ENCODE data around the gene HYAL1.
"Not testable (repeated sequence)": the region's sequence is repeated elsewhere in the genome, so short reads cannot be mapped to it uniquely, and the experiment has no call there.

Gene HYAL1

DNA sequence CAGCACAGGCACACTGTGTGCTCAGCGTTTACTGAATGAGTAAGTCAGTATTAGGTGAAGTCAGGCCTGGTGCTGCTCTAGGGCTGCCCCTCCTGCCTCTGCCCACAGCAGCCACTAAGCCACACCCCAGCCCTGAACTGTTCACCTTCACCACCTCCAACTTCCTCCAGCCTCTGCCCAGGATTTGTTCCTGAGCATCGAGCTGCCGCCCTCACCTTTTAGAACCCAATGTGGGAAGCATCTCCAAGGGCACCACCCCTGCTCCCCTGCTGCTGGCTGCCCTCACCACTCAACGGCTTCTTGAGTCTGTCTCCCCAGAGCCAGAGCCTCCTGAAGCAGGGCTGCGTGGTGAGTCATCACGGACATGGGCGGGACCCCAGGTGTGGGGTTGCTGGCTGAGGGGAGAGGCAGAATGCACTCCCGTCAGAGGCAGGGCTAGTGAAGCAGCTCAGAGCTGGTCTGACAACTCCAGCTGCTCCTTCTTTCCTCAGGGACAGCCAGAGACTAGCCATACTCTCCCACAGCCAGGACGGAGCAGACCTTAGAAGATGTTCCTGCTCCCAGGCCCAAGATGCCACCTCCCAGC is 13.4 kb upstream of the HYAL1 start:
- DNase-seq: no peak

DNA sequence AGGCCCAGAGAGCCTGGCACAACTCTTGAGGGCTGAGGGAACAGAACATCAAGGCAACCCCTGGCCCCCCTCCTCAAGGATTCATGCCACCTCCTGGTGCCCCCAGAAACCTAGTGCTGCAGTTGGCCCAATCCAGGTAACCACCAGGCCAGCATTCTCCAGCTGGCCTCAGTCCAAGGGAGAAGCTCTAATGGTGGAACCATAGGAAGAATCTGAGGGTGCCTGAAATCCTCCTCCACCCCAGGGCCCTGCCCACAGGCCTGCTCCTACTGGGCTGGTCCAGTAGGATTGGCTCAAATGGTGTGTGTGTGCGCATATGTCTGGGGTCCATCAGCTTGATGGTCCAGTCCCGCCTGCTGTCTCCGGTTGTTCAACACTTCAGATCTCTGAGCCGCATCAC is 11.4 kb upstream of the HYAL1 start:
- no peak for DNase-seq

DNA sequence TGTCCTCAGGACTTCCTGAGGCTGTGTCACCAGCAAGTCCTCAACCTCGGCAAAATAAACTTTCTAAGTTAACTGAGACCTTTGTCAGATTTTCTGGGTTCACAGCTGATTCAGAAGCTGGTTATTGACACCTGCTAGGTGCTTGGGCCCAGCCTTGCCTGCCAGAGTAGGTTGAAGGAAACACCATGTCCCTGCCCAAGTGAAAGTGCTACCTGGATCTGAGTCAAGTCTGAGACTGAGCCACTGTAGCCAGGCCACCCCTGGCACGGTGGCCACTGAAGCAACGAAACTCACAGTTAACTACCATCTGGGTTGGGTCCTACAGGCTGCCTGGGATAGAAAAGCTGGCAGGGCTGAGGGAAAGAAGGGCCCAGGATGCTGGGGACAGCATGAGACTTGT is 11.0 kb upstream of the HYAL1 start:
- no peak for DNase-seq

DNA sequence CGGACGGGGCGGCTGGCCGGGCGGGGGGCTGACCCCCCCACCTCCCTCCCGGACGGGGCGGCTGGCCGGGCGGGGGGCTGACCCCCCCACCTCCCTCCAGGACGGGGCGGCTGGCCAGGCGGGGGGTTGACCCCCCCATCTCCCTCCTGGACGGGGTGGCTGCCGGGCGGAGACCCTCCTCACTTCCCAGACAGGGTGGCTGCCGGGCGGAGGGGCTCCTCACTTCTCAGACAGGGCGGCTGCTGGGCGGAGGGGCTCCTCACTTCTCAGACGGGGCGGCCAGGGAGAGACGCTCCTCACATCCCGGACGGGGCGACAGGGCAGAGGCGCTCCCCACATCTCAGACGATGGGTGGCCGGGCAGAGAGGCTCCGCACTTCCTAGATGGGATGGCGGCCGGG is 8.7 kb upstream of the HYAL1 start:
- DNase-seq: not testable (repeated sequence)

DNA sequence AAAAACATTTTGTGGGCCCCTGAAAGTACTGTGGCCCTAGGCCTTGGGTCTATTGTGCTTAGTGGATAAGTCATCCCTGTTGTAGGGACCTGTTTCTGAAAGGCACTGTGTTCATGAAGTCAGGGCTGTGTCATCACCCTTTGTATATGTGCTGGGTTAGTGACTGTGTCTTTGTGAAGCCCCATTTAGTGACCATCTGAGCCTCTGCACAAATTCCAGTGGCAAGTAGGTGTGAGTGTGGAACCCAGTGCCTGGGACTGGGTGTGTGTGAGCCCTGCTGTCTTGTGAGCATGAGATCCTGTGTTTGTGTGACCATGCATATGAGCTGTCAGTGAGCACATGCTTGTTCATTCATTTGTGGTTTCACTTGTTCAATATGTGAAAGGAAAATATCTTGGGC is 1.2 kb upstream of the HYAL1 start:
- DNase-seq: no peak

DNA sequence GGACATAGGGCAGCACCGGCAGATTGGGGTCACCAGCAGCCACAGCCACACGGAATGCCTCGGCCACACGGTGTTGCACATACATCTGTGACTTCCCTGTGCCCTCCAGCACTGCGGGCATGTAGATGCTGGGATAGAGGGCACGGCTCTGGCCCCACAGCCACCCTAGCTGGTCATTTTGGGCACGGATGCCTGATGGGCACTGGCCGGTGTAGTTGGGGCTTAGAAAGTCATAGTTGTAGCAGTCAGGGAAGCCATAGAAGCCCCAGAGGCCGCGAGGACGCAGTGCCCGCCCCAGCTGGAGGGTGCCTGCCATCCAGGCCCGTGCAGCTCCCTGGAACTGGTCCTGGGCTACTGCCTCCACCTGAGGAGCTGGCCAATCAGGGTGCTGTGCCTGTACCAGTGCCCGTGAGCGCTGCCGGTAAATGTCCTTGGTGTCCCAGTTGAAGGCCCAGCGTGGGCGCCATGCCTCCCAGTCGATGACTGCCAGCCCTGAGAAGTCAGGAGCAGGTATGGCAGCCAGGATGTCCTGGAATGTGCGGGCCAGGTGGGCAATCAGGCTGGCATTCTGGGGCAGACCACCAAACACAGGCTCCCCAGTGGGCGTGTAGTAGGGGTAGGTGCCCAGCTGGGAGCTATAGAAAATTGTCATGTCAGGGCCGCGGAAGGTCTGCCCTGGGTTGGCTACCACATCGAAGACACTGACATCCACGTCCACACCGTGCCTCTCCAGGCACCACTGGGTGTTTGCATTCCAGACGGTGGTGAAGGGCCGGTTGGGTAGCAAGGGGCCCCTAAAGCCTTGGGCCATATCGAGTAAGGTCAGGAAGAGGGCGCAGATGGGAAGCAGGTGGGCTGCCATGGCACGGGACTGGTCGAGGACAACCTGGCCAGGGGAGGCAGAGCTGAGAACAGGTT is 1.0 kb downstream of the HYAL1 start:
- DNase-seq: no peak

DNA sequence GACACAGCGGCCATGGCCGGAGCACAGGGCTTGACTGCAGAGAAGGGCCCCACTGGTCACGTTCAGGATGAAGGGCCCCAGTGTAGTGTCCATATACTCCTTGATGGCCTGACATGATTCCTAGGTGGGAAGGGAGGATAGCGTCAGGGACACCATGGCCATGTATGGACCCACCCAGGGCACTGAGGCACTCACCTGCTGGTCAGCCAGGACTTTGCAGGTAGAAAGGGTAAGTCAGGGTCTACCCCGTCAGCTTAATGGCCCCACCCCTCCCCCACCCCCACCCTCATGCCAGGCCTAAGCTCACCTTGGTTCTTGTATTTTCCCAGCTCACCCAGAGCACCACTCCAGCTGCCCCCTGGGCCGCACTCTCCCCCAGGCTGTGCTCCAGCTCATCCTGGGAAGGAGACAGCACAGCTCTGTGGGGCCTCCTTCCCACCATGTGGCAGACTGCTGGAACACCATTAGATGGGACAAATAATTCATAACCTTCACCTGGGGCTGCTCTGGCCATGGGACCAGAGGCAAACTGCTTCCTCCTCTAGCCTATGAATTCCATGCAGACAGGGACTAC is 2.6 kb downstream of the HYAL1 start:
- DNase-seq: no peak

DNA sequence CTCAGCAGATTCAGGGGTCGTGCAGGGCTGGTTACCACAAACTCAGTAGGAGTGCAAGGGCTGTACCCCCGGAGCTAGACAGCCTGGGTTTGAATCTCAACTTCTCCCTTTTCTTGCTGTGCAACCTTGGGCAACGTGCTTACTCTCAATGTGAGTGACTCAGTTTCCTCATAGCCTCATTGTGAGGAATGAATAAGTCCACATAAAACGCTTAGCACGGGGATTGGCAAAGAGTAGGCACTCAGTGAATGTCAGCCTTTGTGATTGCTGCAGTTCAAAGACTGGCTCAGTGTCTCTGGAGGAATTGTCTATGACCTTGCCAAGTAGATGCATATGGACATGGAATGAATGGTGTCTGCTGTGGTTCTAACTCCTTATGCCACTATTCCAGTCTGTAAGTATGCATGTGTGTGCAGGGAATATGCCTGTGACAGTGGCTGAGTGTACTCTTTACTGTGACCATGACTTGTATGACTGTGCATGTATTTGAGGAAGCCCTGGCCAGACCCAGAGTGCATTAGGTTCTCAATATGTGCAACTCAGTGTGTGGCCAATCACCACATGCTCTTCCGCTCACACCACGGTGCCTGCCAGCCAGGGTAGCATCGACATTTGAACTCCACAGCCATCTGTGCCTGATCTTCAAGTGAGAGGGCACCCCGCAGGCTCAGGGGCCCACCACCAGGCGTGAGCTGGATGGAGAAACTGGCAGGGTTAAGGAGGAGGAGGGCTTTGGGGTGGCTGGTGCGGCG is 3.3 kb downstream of the HYAL1 start:
- DNase-seq: peak in 1 of 2 experiments; percentile 20

DNA sequence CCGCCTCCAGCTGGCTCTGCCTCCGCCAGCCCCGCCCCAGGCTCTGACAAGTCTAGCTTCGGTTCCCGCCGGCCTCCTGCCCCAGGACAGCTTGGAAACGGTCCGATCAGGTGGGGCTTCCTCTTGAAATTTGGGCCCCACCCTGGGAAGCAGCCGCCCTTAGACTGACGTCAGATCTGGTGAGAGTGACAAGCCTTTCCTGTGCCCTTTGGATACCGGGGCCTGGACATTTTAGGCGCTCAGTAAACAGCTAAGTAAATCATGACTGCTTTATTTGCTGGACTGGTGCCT is 3.8 kb downstream of the HYAL1 start:
- no peak for DNase-seq

DNA sequence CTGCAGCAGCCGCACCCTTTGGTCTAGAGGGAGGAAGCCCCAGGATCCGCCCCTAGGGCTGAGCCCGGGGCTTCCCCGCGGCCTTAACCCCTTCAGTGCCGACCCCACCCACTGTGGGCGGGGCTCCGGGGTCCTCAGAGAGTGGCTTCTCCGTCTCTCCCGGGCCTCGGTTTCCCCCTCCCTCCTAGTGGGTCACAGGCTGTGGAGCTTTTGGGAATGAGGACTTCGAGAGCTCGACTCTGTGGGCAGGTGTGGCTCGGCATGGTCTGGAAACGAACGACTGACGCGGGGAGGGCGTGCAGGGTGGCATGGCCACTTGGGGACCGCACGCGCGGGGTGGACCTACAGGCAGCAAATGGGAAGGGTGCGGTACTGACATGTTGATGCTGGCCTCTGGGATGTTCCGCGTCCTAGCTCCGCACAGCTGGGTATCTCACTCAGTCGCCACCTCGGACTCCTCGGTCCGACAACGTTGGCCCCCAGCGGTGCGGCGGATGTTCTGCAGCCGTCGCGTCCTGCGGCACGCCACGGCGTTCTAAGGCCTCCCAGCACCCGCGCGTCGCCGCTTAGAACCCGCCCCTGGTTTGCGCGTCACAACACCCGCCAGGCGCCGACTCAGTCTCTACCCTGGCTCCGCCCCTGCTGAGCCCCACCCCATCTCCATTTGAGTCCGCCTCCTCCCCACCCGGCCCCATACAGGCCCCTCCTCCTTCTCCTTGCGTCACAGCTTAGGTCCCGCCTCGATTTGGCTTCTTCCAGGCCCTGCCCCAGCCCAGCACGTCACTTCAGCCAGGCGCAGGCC is 4.3 kb downstream of the HYAL1 start, which contains the start of the genes HYAL3 and NAA80:
Gene HYAL3 (minus strand): TSS at position 570 of the 802 bp plus-strand sequence. CDS start 3,803 bp downstream, outside the sequence.
Gene NAA80 (minus strand): TSS at position 570 of the 802 bp plus-strand sequence. CDS start 1,942 bp downstream, outside the sequence.
- peak; percentile 98 to 99 for DNase-seq

DNA sequence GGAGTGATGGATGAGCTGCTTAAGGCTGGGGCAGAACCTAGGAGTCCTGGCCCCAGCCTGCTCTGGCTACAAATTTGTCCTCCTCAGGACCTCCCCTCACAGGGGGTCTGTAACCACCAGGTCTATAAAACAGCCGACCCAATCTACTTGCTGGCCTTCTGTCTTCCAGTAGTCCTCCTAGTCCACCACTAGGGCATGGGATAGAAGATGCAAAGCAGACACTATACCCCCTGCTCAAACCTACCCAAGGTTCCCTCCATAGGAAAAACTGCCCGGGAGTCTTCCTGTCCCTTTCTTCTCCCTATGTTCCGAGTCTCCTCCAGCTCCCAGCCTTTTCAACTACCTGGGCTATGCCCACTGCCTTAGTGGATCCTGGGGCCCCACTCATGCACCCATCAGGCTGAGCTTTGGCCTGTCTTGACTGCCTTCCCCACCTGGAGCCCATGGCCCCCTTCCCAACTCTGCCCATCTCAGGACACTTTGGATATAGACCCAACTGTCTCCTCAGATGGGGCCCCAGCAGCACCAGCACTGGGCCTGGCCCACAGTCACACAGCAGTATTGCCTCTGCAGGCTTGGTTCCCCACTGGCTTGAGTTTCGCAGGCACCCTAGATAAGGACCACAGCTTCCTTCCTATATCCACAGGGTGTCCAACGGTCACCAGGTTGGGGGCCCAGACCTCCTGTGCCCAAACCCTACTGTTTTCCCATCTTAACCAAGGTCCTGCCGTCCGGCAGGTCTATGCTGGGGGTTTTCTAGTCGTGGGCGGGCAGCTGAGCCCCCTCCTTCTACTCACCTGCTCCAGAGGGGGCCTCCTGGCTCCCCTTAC is 5.3 kb downstream of the HYAL1 start:
- no peak for DNase-seq

DNA sequence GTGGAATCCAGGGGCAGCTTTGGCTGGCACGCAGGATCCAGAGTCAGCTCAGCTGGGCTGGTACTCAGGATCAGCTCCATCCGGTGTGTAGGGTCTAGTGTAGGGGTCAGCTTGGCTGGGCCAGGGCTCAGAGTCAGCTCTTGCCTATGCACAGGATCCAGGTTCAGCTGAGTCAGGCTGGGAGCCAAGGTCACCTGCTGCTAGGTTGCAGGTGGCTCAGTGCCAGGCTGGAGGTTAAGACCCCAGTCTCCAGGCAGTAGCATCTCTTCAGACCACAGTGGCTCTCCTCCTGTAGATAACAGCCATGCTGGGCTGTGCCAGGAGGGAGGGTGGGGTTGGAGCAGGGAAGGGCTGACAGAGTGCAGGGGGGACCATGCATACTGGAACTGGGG is 6.0 kb downstream of the HYAL1 start:
- no peak for DNase-seq

DNA sequence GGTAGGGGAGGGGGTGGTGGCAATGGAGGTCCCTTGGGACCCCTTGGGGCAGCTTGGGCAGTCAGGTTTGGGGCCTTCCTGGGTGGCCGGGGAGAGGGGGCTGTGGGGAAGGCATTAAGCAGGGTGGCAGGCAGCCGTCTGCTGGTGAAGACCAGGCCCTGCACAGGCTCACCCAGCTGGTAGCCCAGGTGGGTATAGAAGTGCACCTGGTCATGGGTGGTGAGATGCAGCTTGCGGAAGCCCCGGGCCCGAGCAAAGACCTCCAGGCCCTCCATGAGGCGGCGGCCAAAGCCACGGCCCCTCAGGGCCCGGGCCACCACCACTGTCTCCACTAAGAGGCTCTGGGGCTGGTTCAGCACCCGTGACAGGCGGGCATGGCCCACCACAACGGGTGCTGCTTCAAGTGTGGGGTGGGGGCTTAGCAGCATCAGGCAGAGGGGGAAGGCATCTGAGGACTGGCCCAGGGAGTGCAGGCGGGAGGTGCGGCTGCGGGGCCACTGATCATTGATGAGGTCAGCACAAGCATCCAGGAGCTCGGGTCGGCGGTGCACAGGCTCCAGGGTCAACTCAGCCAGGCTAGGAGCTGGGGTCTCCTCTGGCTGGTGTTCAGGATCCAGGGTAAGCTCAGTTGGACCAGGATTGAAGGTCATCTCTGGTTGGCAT is 6.5 kb downstream of the HYAL1 start:
- no peak for DNase-seq

DNA sequence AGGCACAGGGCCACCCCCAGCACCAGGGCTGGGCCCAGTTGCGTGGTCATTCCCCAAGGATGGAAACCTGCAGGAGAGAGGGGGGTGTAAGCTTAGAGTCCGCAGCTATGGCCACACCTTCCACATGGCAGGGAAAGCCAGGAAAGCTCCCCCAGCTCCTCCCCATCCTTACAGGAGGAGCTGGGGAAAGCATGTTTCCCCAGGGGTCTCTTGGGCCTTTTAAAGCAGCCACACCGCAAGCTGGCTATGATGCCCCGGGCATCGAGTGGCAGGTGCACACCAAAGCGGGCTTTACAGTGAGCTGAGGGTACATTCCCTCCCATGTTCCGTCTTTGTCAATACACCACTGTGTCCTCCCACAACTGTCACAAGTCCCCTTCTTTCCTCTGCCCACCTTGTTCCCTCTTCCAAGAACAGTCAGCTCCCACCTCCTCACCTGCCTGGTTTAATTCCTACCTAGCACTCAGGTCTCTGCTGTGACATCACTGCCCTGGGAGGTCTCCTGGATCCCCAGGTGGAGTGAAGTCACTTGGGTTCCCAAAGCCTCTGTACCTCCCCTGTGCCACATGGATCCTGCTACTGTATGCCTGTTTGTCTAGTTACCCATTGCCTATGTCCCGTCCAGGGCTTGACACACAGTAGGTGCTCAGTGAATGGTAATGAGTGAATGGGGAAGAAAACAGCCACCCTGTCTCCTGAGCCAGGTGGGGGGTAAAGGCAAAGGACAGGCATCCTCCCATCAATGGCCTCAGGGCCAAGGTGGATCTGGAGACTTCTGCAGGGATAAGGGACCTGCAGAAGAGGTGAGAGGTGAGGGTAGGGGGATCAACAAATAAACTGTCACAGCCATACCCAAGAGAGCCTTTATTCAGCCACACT is 7.6 kb downstream of the HYAL1 start:
- no peak for DNase-seq

DNA sequence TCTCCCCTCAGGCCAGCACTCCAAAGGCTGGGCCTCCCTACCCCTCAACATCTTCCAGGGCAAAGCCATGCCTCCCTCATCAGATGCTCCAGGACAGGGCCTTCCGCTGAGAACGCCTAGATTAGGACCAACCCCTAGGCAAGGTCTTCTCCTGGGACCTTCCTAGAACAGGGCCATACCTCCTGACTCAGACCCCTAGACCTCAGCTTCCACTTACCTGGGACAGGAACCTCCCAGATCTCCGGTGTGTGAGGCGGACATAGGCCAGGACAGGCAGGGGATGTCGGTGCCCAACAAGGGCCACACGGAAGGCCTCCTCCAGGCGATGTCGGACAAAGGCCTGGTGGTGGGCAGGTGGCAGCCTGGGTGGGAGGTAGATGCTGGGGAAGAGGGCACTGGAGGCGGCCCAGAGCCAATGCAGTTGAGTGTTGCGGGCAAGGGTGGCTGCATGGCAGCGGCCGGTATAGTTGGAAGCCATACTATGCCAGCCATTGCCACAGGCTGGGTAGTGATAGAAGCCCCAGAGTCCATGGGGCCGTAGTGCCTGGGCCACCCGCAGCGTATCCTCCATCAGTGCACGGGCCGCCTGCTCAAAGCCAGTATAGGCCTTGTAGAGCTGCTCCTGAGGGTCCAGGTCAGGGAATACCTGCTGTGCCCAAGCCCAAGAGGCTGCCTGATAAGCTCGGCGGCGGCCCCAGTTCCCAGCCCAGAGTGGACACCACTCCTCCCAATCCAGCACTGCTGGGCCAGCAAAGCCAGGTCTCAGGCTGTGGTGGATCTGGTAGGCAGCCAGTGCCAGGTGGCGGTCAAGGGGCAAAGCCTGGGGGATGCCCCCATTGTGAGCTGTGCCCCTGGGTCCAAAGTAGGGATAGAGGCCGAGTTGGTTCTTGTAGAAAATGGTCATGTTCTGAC is 8.6 kb downstream of the HYAL1 start:
- DNase-seq: no peak

DNA sequence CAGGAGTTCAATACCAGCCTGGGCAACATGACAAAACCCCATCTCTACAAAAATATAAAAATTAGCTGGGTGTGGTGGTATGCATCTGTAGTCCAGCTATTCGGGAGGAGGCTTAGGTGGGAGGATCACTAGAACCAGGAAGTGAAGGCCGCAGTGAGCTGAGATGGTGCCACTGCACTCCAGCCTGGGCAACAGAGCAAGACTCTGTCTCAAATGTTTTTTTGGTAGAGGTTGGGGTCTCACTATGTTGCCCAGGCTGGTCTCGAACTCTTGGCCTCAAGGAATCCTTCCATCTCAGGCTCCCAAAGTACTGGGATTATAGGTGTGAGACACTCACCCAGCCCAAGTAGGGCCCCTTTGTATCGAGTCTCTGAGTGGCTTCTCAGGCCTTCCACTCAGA is 9.3 kb downstream of the HYAL1 start:
- no peak for DNase-seq

DNA sequence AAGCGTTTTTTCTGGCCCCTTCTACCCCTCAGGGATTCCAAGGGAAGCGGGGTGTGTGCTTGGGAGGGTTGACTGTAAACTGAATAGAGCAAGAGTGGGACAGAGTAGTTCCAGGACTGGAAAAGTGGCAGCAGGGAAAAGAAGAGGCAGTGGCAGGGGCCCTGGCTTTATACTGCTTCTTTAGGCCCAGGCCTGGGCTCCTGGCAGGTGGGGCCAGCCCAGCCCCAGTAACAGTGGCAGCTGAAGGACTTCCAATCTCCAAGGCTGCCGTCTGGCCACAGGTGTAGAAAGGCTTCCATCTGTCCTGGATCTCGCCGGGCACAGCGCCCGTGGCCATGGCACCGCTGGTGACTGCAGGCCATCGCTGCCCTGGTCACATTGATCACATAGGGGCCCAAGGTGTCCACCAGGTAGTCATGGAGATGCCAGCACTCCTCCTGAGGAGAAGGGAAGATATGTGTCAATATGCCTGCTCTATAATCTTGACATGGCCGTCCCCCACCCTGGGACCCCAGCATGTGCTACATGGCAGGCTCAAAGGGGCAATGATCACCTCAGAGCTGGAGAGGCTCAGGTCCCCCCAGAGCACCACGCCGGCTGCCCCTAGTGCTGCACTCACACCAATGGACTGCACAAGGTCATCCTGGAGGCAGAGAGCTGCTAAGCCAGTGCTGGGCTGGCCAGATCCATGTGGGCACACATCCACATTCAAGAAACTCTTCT is 10.1 kb downstream of the HYAL1 start:
- no peak for DNase-seq

Measured in cerebellar nuclear complex (tissue), 1 donor.